HEK293 (cell line): ENCODE data around the gene CYP2A13.
"Not testable (repeated sequence)": the region's sequence is repeated elsewhere in the genome, so short reads cannot be mapped to it uniquely, and the experiment has no call there.

Experiments
- CTCF ChIA-PET: fragments of 350-600 bp; formaldehyde crosslinking; extraction: SDS; loops from one replicate; lab custom pipeline; 2021; ENCODE audit warnings: antibody characterized with exemption; lab: Yijun Ruan, JAX
- POLR2A ChIA-PET: fragments of 300-600 bp; formaldehyde crosslinking; extraction: SDS; loops from one replicate; lab custom pipeline; 2020; ENCODE audit warnings: antibody characterized with exemption, inconsistent platforms; lab: Yijun Ruan, JAX
- H3K27ac ChIP-seq: fragments of 200-500 bp; sonication (Bioruptor generic); 2 replicates; pipeline ENCODE4 v1.5.1; 2014; ENCODE audit warnings: low read depth, low read length, control low read depth, inconsistent platforms; ENCODE audit errors: extremely low read depth
- H3K36me3 ChIP-seq, 2 experiments: fragments of 200-500 bp in 1 of 2; sonication (Bioruptor generic) in 1 of 2; 1 replicate in 1 of 2; 2 replicates in 1 of 2; pipeline ENCODE4 v1.5.1; 2014 to 2017; ENCODE audit warnings: inconsistent platforms in 2 of 2, low read length in 2 of 2; ENCODE audit not compliant: control insufficient read depth in 2 of 2, insufficient read depth in 1 of 2
- H3K4me1 ChIP-seq: fragments of 200-500 bp; sonication (Bioruptor generic); 2 replicates; pipeline ENCODE4 v1.5.1; 2014; ENCODE audit warnings: mild to moderate bottlenecking, low read length, inconsistent platforms; ENCODE audit not compliant: control insufficient read depth, insufficient read depth
- H3K4me3 ChIP-seq: 2 replicates; pipeline ENCODE4 v1.5.1; 2011; ENCODE audit warnings: low read depth, mild to moderate bottlenecking, control low read depth, low read length, moderate library complexity
- H3K9me3 ChIP-seq: fragments of 200-500 bp; sonication (Bioruptor generic); 2 replicates; pipeline ENCODE4 v1.5.1; 2014; ENCODE audit warnings: low read depth, low read length, inconsistent platforms; ENCODE audit not compliant: control insufficient read depth, insufficient read depth
- CTCF ChIP-seq: fragments of 450-650 bp; formaldehyde crosslinking; IDR thresholded peaks from 2 replicates; pipeline ENCODE4 v1.5.1; 2016; ENCODE audit warnings: missing biosample characterization, missing genetic modification characterization
- GLIS1 ChIP-seq: fragments of 450-650 bp; formaldehyde crosslinking; IDR thresholded peaks from 2 replicates; pipeline ENCODE4 v1.5.1; 2016; ENCODE audit warnings: missing biosample characterization, missing genetic modification characterization
- GLIS2 ChIP-seq: fragments of 450-650 bp; formaldehyde crosslinking; IDR thresholded peaks from 2 replicates; pipeline ENCODE4 v1.5.1; 2016; ENCODE audit warnings: missing biosample characterization, missing genetic modification characterization
- IKZF3 ChIP-seq: fragments of 450-650 bp; IDR thresholded peaks from 2 replicates; pipeline ENCODE4 v1.5.0; 2018; ENCODE audit warnings: missing biosample characterization, mild to moderate bottlenecking, missing genetic modification characterization, moderate library complexity
- KLF1 ChIP-seq: fragments of 450-650 bp; formaldehyde crosslinking; IDR thresholded peaks from 2 replicates; pipeline ENCODE4 v1.5.1; 2016; ENCODE audit warnings: missing biosample characterization, missing genetic modification characterization
- PATZ1 ChIP-seq: fragments of 450-650 bp; formaldehyde crosslinking; IDR thresholded peaks from 2 replicates; pipeline ENCODE4 v1.5.1; 2016; ENCODE audit warnings: missing biosample characterization, missing genetic modification characterization
- SALL2 ChIP-seq: fragments of 450-650 bp; formaldehyde crosslinking; IDR thresholded peaks from 2 replicates; pipeline ENCODE4 v1.5.0; 2017; ENCODE audit warnings: missing biosample characterization, mild to moderate bottlenecking, missing genetic modification characterization, borderline replicate concordance
- ZBTB17 ChIP-seq: fragments of 450-650 bp; formaldehyde crosslinking; IDR thresholded peaks from 2 replicates; pipeline ENCODE4 v1.5.1; 2016; ENCODE audit warnings: missing biosample characterization, missing genetic modification characterization
- ZBTB26 ChIP-seq: fragments of 450-650 bp; formaldehyde crosslinking; optimal IDR thresholded peaks from 2 replicates; pipeline ENCODE3; 2016; ENCODE audit warnings: missing biosample characterization, mild to moderate bottlenecking, missing genetic modification characterization
- ZBTB48 ChIP-seq: fragments of 450-650 bp; formaldehyde crosslinking; IDR thresholded peaks from 2 replicates; pipeline ENCODE4 v1.5.1; 2016; ENCODE audit warnings: missing biosample characterization, missing genetic modification characterization
- ZIC2 ChIP-seq: fragments of 450-650 bp; formaldehyde crosslinking; IDR thresholded peaks from 2 replicates; pipeline ENCODE4 v1.5.1; 2016; ENCODE audit warnings: missing biosample characterization, missing genetic modification characterization
- ZNF121 ChIP-seq: fragments of 450-650 bp; formaldehyde crosslinking; IDR thresholded peaks from 2 replicates; pipeline ENCODE4 v1.5.1; 2016; ENCODE audit warnings: missing biosample characterization, missing genetic modification characterization
- ZNF266 ChIP-seq: fragments of 450-650 bp; formaldehyde crosslinking; IDR thresholded peaks from 2 replicates; pipeline ENCODE4 v1.5.1; 2016; ENCODE audit warnings: missing biosample characterization, missing genetic modification characterization, low read depth
- ZNF335 ChIP-seq: fragments of 450-650 bp; formaldehyde crosslinking; conservative IDR thresholded peaks from 2 replicates; pipeline ENCODE4 v1.5.1; 2016; ENCODE audit warnings: missing biosample characterization, missing genetic modification characterization
- ZNF341 ChIP-seq: fragments of 450-650 bp; formaldehyde crosslinking; IDR thresholded peaks from 2 replicates; pipeline ENCODE4; 2016; ENCODE audit warnings: low read depth, missing biosample characterization, missing genetic modification characterization
- ZNF513 ChIP-seq: fragments of 450-650 bp; IDR thresholded peaks from 2 replicates; pipeline ENCODE4 v1.5.1; 2018; ENCODE audit warnings: missing biosample characterization, missing genetic modification characterization
- ZNF610 ChIP-seq: fragments of 450-650 bp; formaldehyde crosslinking; IDR thresholded peaks from 2 replicates; pipeline ENCODE4 v1.5.1; 2016; ENCODE audit warnings: missing biosample characterization, missing genetic modification characterization, borderline replicate concordance
- ZNF629 ChIP-seq: fragments of 450-650 bp; formaldehyde crosslinking; IDR thresholded peaks from 2 replicates; pipeline ENCODE4 v1.5.1; 2017; ENCODE audit warnings: missing biosample characterization, missing genetic modification characterization
- ZNF747 ChIP-seq: fragments of 450-650 bp; formaldehyde crosslinking; IDR thresholded peaks from 2 replicates; pipeline ENCODE4 v1.5.1; 2016; ENCODE audit warnings: missing biosample characterization, missing genetic modification characterization

The CYP2A13 gene

GRCh38 chr19:41127362-41127761 lies 39.1 kb downstream of the CYP2A13 start:
- H3K4me1 ChIP-seq, H3K4me3 ChIP-seq, H3K27ac ChIP-seq, POLR2A ChIA-PET, H3K9me3 ChIP-seq, H3K36me3 ChIP-seq: not testable (repeated sequence)
- TF ChIP-seq ZNF121, result peak; percentile 99
- CTCF ChIA-PET, result interaction anchor here (0.6 to 2.6 kb wide), 25 partner anchors 9 to 426 kb away, joined by 3 to 25 read pairs (median 4); partner anchors contain the start of gene CYP2F1

- POLR2A ChIA-PET, H3K4me3 ChIP-seq, H3K9me3 ChIP-seq, H3K27ac ChIP-seq, H3K4me1 ChIP-seq, H3K36me3 ChIP-seq: not testable (repeated sequence)
- CTCF ChIA-PET, result interaction anchor here (0.7 to 2.6 kb wide), 10 partner anchors 10 to 426 kb away, joined by 3 to 25 read pairs (median 4); no protein-coding TSS in a partner anchor
- peak; percentile 72 for TF ChIP-seq ZNF341
- TF ChIP-seq ZIC2 (tag by site-specific recombination), result peak; percentile 86
- peak; percentile 49; the same call in 1 of the 2 replicates for TF ChIP-seq CTCF (tag by site-specific recombination)
- TF ChIP-seq ZNF629 (tag by site-specific recombination), result 0 out of 2 replicates have a peak, but pooled peaks have one; percentile 26
- TF ChIP-seq KLF1, result peak; percentile 23; the same call in 1 of the 2 replicates
- peak; percentile 67; the same call in 1 of the 2 replicates for TF ChIP-seq GLIS1 (tag by site-specific recombination)
- peak; percentile 27; the same call in 1 of the 2 replicates for TF ChIP-seq ZNF335
- peak; percentile 41; the same call in 1 of the 2 replicates for TF ChIP-seq ZBTB17 (tag by site-specific recombination)
- TF ChIP-seq GLIS2 (tag by site-specific recombination), result peak; percentile 48
- peak; percentile 96 for TF ChIP-seq ZNF610 (tag by site-specific recombination)
- peak; percentile 44; the same call in 1 of the 2 replicates for TF ChIP-seq PATZ1 (tag by site-specific recombination)
- 0 out of 2 replicates have a peak, but pooled peaks have one; percentile 25 for TF ChIP-seq IKZF3
- peak; percentile 26 for TF ChIP-seq ZBTB26 (tag by site-specific recombination)
These were observed 39.6 kb downstream of the CYP2A13 start for GRCh38 chr19:41127801-41128300.

GRCh38 chr19:41128692-41129091 lies 40.4 kb downstream of the CYP2A13 start:
- CTCF ChIA-PET, result interaction anchor here (0.6 to 2.6 kb wide), 7 partner anchors 9 to 473 kb away, joined by 3 to 25 read pairs (median 3); no protein-coding TSS in a partner anchor
- Histone ChIP-seq H3K4me3 (no peak overlapping the region), H3K4me1 (no peaks in the 10 kb centered on the region), H3K27ac (no peak overlapping the region), H3K36me3 (no peaks in the 10 kb centered on the region; a peak in 1 of 3 replicates), H3K9me3 (no peaks in the 10 kb centered on the region)
- POLR2A ChIA-PET, result no interaction called here
- TF ChIP-seq ZNF747 (tag by site-specific recombination), result no peak
- TF ChIP-seq ZBTB48 (tag by site-specific recombination), result peak; percentile 50; the same call in 1 of the 2 replicates
- TF ChIP-seq ZNF513 (tag by site-specific recombination), result peak; percentile 38; the same call in 1 of the 2 replicates
- no peak for TF ChIP-seq SALL2
- peak; percentile 50; the same call in 1 of the 2 replicates for TF ChIP-seq ZNF266 (tag by site-specific recombination)
